Duodenal mucosa (tissue), 2 donors: ENCODE data around the gene EPB41L1.
"Not testable (repeated sequence)": the region's sequence is repeated elsewhere in the genome, so short reads cannot be mapped to it uniquely, and the experiment has no call there.

Source experiments
- H3K27ac ChIP-seq: one replicate; pipeline ENCODE4 v1.7.0; 2013; ENCODE audit warnings: low read depth, low read length
- H3K27me3 ChIP-seq, 2 donors: one replicate each; pipeline ENCODE4 v1.7.0; 2013; ENCODE audit warnings: low read length in 2 of 2, control low read depth in 1 of 2; ENCODE audit not compliant: insufficient read depth in 2 of 2, control insufficient read depth in 1 of 2
- H3K36me3 ChIP-seq, 2 donors: one replicate each; pipeline ENCODE4 v1.7.0; 2013; ENCODE audit warnings: low read length in 2 of 2, control low read depth in 1 of 2; ENCODE audit not compliant: insufficient read depth in 2 of 2, control insufficient read depth in 1 of 2
- H3K4me1 ChIP-seq, 2 donors: one replicate each; pipeline ENCODE4 v1.7.0; 2013; ENCODE audit warnings: low read length in 2 of 2, control low read depth in 1 of 2; ENCODE audit not compliant: insufficient read depth in 2 of 2, control insufficient read depth in 1 of 2
- H3K4me3 ChIP-seq, 2 donors: one replicate each; pipeline ENCODE4 v1.7.0; 2013; ENCODE audit warnings: low read length in 2 of 2, low read depth in 1 of 2
- H3K9ac ChIP-seq, 2 donors: one replicate each; pipeline ENCODE4 v1.7.0; 2013; ENCODE audit warnings: low read length in 2 of 2, low read depth in 1 of 2
- H3K9me3 ChIP-seq, 2 donors: one replicate each; pipeline ENCODE4 v1.7.0; 2013; ENCODE audit warnings: low read length in 2 of 2, control low read depth in 1 of 2; ENCODE audit not compliant: control insufficient read depth in 1 of 2

EPB41L1 gene

DNA sequence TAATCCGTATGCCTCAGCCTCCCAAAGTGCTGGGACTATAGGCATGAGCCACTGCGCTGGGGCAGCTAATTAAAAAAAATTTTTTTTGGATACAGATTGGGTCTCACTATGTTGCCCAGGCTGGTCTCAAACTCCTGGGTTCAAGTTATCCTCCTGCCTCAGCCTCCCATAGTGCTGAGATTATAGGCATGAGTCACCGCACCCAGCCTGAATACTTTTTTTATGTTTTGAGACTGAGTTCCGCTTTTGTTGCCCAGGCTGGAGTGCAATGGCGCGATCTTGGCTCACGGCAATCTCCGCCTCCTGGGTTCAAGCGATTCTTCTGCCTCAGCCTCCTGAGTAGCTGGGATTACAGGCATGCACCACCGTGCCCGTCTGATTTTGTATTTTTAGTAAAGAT lies 17.2 kb upstream of the EPB41L1 start:
- H3K9me3 ChIP-seq, H3K27me3 ChIP-seq, H3K4me1 ChIP-seq: not testable (repeated sequence)

DNA sequence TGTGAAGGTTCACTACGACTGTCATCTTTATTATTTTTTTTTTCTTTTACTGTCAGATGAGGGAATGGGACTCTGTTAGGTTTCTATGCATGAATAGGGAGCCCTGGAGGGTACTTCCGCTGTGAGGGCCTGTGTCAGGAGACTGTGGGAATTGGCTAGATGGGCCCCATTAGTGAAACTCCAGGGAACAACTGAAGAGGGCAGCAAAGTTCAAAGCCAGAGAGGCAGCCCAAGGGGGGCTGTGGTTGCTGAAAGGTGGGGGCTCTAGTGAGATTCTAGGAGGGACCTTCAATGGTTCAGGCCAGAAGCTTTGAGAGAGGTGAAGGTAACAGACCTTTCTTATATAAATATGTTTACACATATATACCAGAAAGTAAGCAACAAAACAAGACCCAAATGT lies 13.2 kb upstream of the EPB41L1 start:
- no peak overlapping the region for H3K27ac ChIP-seq
- H3K36me3 ChIP-seq, result no peaks in the 10 kb centered on the region
- H3K4me3 ChIP-seq, result no peak overlapping the region
- peaks cover 14 to 18% of the 10 kb centered on the region in 2 donors for H3K4me1 ChIP-seq
- no peaks in the 10 kb centered on the region for H3K9me3 ChIP-seq
- H3K9ac ChIP-seq, result no peak overlapping the region
- no peaks in the 10 kb centered on the region for H3K27me3 ChIP-seq

More for the DNA sequence above, 17.2 kb upstream of the EPB41L1 start:
- not testable (repeated sequence) for H3K36me3 ChIP-seq, H3K27ac ChIP-seq, H3K9ac ChIP-seq, H3K4me3 ChIP-seq

DNA sequence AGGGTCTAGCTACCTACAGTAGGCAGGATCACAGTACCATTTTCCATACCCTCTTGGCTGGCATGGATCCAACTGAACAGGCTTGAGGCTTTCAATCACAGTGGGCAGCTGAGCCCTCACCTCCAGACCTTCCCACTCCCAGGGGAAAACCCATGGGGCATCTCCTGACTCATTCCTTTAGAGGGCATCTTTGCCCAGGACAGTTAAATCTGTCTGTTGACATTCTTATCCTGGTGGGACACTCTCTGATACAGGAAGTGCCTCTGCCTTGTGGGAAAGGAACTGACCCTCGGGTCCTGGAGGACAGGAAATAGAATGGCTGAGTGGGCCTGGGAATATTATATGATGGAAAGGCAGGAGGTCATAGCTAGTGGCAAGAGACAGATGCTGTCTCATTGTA lies 10.2 kb upstream of the EPB41L1 start:
- Histone ChIP-seq H3K9ac (no peak overlapping the region), H3K9me3 (no peaks in the 10 kb centered on the region), H3K27me3 (no peaks in the 10 kb centered on the region), H3K27ac (no peak overlapping the region), H3K36me3 (no peaks in the 10 kb centered on the region), H3K4me1 (peaks cover 18 to 19% of the 10 kb centered on the region in 2 donors), H3K4me3 (no peak overlapping the region)

DNA sequence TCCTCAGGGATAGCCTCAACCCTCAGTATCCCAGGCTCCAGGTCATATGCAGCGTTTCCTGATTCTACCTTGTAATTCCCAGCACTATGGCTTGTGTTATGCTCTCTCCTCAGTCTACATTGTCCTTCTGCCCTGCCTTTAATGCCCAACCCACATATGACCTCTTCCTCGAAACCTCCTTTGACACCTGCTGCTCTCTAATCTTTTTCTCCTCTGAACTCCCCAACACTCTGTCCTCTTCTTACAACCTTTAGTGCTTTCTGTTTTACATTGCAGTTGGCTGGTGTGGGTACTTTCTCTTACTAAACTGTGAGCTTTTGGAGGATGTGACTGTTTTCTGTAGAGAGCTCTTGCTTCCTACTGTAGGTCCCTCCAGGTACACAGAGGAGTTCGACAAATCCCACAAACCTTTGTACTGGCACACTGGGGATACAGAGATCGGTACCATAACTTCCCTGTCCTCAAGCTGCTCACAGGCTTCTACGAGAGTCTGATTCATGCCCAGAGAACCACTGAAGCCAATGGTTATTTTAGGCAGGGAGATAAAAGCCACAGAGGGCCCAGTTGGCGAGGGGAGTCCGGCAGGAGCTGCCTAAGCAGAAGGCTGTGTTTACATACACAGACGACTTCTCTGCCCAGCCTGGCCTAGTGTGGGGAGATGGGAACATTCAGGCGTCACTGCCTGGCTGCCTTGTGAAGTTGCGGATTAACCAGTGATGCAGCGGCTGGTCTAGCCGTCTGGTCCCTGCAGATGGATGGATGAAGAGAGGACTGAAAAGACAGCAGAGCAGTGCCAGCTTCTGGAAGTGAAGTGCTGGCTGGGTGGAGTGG lies 8.4 kb upstream of the EPB41L1 start:
- H3K4me1 ChIP-seq, result peaks cover 18 to 19% of the 10 kb centered on the region in 2 donors
- no peaks in the 10 kb centered on the region for H3K36me3 ChIP-seq
- H3K9me3 ChIP-seq, result no peaks in the 10 kb centered on the region
- no peak overlapping the region for H3K27ac ChIP-seq
- H3K4me3 ChIP-seq, result peak overlapping the region in 1 of 2 donors; percentile 8
- H3K9ac ChIP-seq, result peak overlapping the region; percentile 9 to 22
- H3K27me3 ChIP-seq, result no peaks in the 10 kb centered on the region

DNA sequence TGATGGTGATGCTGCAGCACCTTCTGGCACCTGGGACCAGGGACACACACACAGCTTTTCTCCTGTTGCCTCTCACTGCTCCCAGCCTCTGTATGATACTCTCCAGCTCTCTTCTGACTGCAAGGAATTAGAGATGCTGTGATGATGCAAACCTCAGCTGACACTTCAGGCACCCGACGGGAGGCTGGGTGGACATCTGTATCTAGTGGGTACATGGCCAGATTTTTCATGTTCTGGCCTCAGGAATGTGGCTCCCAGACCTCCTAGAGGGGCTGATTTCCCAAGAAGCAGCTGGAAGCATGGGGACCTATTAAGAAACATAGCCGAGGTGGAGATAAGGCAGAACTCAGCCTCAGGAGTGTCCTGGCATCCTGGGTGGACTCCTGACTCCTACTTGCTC lies 6.8 kb upstream of the EPB41L1 start:
- no peaks in the 10 kb centered on the region for H3K9me3 ChIP-seq
- no peaks in the 10 kb centered on the region for H3K36me3 ChIP-seq
- H3K4me1 ChIP-seq, result peaks cover 18 to 19% of the 10 kb centered on the region in 2 donors
- no peak overlapping the region for H3K27ac ChIP-seq
- no peak overlapping the region for H3K4me3 ChIP-seq
- H3K27me3 ChIP-seq, result no peaks in the 10 kb centered on the region
- no peak overlapping the region for H3K9ac ChIP-seq

DNA sequence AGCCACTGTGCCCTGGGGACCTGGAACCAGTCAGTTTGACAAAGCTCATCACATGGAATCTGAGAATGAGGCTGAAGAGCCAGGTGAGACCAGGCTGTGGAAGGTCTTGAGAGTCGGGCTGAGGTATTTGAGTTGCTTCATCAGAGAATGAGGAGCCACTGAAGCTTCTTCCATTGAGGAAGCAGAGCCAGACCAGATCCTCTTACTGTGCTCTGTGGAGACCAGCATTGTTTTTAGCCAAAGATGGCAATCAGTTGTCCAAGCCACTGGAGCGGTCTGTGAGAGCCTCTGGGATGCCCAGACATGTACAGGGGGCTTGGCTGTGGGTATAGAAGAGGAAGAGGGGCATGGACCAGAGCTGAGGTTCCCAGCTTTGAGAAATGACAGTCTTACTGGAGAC lies 6.1 kb upstream of the EPB41L1 start:
- Histone ChIP-seq H3K9me3 (no peaks in the 10 kb centered on the region), H3K27ac (no peak overlapping the region), H3K4me1 (peaks cover 19 to 20% of the 10 kb centered on the region in 2 donors), H3K9ac (no peak overlapping the region), H3K4me3 (no peak overlapping the region), H3K27me3 (no peaks in the 10 kb centered on the region), H3K36me3 (no peaks in the 10 kb centered on the region)

DNA sequence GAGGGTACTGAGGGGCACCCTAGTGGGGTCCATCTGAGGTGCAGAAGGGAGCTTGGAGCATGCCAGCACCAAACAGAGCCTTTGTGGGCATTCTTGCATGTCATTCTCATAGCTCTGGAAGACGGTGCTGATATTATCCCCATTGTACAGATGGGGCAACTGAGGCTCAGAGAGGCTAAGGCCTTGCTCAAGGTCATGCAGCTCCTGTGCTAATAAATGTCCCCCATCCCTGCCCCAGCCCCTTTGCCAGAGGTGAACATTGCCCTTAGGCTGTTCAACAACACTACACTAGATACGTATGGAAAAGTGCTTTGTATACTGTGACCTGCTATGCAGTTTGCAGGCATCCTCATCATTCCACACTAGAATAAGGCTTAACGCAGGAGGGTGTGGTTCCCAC lies 5.5 kb upstream of the EPB41L1 start:
- Histone ChIP-seq H3K27ac (no peak overlapping the region), H3K9me3 (no peaks in the 10 kb centered on the region), H3K4me3 (no peak overlapping the region), H3K36me3 (no peaks in the 10 kb centered on the region), H3K9ac (no peak overlapping the region), H3K27me3 (no peaks in the 10 kb centered on the region), H3K4me1 (peaks cover 23 to 25% of the 10 kb centered on the region in 2 donors)

DNA sequence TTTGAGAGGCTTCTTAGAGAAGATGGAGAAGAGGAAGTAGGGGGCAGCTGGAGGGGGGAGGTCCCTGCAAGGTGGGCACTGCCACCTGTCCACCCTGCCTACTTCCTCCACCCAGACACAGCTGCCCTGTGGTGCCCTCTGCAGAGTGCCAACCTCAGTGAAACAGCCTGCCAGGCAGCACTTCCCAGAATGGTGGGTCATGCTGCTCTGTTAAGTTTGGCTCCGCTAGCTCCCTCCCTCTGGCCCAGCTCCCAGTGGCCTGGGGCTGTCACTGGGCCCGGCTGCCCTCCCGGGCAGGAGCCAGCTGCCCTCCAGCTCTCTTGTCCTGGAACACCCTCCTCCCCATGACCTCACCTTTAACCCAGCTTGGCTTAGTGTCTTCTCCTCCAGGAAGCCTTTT lies 5.1 kb upstream of the EPB41L1 start:
- Histone ChIP-seq H3K9ac (no peak overlapping the region), H3K4me1 (peaks cover 20 to 27% of the 10 kb centered on the region in 2 donors)

DNA sequence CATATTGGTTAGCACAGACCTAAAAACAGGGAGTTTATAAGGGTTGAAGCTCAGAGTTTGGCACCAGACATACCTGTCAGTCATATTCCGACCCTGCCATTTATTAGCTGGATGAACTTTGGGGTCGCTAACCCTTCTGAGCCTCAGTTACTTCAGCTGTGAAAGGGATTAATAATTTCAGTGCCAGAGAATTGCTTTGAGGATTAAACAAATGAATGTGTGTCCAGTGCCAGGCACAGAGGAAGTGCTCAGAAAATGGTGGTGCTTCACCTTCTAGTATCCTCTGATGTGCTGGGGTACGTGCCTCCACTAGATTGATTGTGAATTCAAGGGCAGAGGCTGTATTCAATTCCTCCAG lies 4.1 kb upstream of the EPB41L1 start:
- H3K4me3 ChIP-seq, result no peak overlapping the region
- H3K9me3 ChIP-seq, result no peaks in the 10 kb centered on the region
- no peaks in the 10 kb centered on the region for H3K27me3 ChIP-seq
- H3K4me1 ChIP-seq, result peaks cover 14 to 26% of the 10 kb centered on the region in 2 donors
- H3K9ac ChIP-seq, result no peak overlapping the region
- no peak overlapping the region for H3K27ac ChIP-seq
- H3K36me3 ChIP-seq, result no peaks in the 10 kb centered on the region

More for the DNA sequence above, 5.1 kb upstream of the EPB41L1 start:
- Histone ChIP-seq H3K36me3 (no peaks in the 10 kb centered on the region), H3K27me3 (no peaks in the 10 kb centered on the region), H3K27ac (no peak overlapping the region), H3K9me3 (no peaks in the 10 kb centered on the region), H3K4me3 (no peak overlapping the region)

DNA sequence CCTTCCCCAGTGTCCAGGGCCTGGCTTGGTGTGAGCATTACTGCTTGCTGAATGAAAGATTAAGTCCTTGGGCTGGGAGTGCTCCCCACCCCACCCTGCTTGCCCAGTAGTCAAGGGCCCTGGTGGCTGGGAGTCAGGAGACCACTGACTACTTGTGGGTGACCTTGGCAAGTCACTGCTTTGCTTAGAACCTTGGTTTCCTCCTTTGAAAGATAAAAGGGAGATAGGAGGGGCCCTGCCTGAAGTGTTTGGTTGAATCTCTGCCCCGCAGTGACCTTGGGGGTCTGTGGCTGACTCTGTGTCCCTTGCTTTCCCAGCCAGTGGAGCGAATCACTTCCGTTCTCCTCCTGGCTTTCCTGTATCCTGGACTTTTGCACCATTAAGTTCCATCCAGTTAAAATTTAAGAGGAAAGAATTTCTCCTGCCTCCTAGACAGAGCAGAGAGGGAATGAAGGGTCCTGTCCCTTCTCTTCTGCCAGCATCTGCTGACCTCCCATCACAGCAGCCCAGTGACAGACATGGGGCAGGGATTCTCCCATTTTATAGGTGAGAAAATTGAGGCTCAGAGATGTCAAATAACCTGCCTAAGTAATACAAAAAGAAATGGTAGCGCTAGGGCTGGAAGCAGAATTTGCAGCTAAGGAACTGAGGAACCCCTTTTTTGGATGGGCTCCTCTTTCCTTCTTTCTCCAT lies 3.5 kb upstream of the EPB41L1 start:
- Histone ChIP-seq H3K4me1 (peaks cover 10 to 24% of the 10 kb centered on the region in 2 donors), H3K27me3 (no peaks in the 10 kb centered on the region)

More for the DNA sequence above, 3.5 kb upstream of the EPB41L1 start:
- H3K9me3 ChIP-seq, result no peaks in the 10 kb centered on the region
- no peaks in the 10 kb centered on the region for H3K36me3 ChIP-seq
- H3K27ac ChIP-seq, result no peak overlapping the region
- H3K9ac ChIP-seq, result no peak overlapping the region
- no peak overlapping the region for H3K4me3 ChIP-seq
